Measurements from ENCODE around the gene CALB2. TPM values are rescaled to one million over a fixed set of nuclear protein-coding genes. Genes with fewer than 3 reads are reported as not detected.

The CALB2 gene
- total RNA-seq, 1 donor, result under 0.01 TPM

GRCh38 chr16:71337631-71338030 lies 20.9 kb upstream of the CALB2 start:
- no peak for TF ChIP-seq CTCF (IDR thresholded peaks at IDR 0.05; ENCODE audit: insufficient read depth, low read depth, low read length)
- no peak for DNase-seq (ENCODE audit: low read depth)

GRCh38 chr16:71338193-71338592 lies 20.3 kb upstream of the CALB2 start:
- TF ChIP-seq CTCF (IDR thresholded peaks at IDR 0.05; ENCODE audit: insufficient read depth, low read depth, low read length), result no peak
- no peak overlapping the region for H3K4me3 ChIP-seq (ENCODE audit: low read depth, low read length)
- DNase-seq (ENCODE audit: low read depth), result no peak

More at GRCh38 chr16:71337631-71338030, 20.9 kb upstream of the CALB2 start:
- no peak overlapping the region for H3K4me3 ChIP-seq (ENCODE audit: low read depth, low read length)

GRCh38 chr16:71338632-71339031 lies 19.9 kb upstream of the CALB2 start:
- no peak for TF ChIP-seq CTCF (IDR thresholded peaks at IDR 0.05; ENCODE audit: insufficient read depth, low read depth, low read length)
- H3K4me3 ChIP-seq (ENCODE audit: low read depth, low read length), result no peak overlapping the region
- no peak for DNase-seq (ENCODE audit: low read depth)

GRCh38 chr16:71339236-71340171 lies 19.0 kb upstream of the CALB2 start:
- DNase-seq (ENCODE audit: low read depth), result no peak
- H3K4me3 ChIP-seq (ENCODE audit: low read depth, low read length), result no peak overlapping the region
- TF ChIP-seq CTCF (IDR thresholded peaks at IDR 0.05; ENCODE audit: insufficient read depth, low read depth, low read length), result no peak

- TF ChIP-seq CTCF (IDR thresholded peaks at IDR 0.05; ENCODE audit: insufficient read depth, low read depth, low read length), result no peak
- H3K4me3 ChIP-seq (ENCODE audit: low read depth, low read length), result no peak overlapping the region
- no peak for DNase-seq (ENCODE audit: low read depth)
Measured at GRCh38 chr16:71340406-71340805, 18.1 kb upstream of the CALB2 start.

- no peak for DNase-seq (ENCODE audit: low read depth)
- no peak for TF ChIP-seq CTCF (IDR thresholded peaks at IDR 0.05; ENCODE audit: insufficient read depth, low read depth, low read length)
- H3K4me3 ChIP-seq (ENCODE audit: low read depth, low read length), result no peak overlapping the region
Measured at GRCh38 chr16:71341881-71342280, 16.6 kb upstream of the CALB2 start.
